HG02623 (cell line): ENCODE measurements around the gene CYB561D2.

Source experiments
- ATAC-seq: cut with Tn5 transposase; IDR thresholded peaks from one replicate; pipeline ENCODE4 v1.9.1; 2021; ENCODE audit warnings: moderate library complexity; ENCODE audit not compliant: unreplicated experiment

Gene CYB561D2

DNA sequence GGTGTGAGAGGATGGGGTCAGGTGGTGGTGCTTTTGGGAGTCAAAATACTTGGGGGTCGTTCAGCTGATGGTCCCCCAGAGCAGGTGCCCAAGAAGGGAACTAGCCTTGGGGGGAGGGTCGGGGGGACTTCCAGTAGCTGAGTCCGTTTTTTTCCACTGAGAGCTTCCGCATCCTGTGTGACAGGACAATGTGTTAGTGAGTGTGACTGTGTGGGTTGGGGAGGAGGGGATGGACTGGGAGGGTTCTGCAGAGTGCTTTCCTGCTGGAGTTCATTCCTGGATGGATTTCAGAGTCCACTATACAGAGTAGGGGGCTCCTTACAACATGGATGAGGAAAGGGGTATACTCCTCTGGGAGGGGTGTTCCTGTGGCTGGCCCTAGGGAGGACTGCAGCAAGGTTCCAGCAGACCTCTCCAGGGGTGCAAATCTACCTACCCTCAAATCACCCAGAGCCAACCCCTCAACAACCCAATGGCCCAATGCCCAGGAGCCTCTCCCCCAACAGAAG is 27.5 kb upstream of the CYB561D2 start:
- ATAC-seq, result no peak

DNA sequence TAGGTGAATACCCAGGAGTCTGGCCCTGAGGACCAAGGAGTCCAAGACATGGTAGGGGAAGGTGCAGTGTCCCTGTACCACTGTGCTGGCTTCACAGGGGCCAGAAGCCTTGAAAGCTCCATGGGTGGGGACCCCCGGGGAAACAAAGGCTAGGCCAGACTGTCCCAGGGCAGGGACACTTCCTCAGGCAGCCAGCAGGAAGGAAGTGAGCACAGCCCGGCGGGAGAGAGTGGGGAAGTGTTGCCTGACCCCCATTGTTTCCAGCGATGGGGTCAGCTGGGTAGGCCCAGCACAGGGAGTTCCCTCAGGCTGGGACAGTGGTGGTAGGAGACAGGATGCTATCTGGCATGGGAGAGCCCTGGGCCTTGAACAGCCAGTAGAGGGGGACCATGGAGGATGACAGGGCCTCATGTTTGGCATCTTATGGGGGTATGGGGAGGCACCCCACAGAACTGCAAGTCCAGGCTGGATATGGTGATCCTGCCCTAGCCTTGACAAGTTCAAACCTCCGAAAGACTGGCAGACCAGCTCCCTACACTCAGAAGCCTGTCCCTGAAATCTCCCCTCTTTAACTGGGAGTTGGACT is 27.0 kb upstream of the CYB561D2 start:
- no peak for ATAC-seq

DNA sequence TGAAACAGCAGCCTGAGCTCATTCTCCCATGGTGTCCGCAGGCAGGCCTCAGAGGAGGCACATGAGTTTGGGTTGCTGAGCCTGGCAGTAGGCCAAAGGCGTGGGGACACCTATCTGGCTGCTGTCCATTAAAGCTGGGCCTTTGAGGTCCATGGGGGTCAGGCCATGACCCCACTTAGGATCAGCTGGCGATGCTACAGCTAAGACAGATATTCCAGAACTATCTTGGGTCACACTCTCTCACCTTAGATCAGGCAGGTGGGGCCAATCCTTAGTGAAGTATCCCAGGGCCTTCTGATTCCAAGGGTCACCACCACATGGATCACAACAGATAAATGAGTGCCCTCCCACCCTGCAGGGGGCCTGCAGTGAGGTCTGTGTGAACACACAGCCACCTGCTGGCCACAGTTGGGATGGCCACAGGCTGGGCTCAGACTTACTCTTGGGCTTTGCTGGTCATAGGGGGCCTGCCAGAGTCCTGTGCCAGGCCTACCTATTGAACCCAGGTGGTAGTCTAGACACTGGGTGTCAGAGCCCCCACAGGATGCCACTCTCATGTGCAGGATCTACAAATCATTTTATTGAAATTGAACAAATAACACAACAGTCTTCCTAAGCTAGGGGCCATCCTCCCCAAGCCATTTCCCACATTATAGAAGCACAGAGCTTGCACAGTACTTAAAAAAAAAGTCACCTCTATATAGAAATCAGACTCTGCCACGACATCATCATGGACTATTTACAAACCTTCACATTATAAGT is 26.1 kb upstream of the CYB561D2 start:
- no peak for ATAC-seq

DNA sequence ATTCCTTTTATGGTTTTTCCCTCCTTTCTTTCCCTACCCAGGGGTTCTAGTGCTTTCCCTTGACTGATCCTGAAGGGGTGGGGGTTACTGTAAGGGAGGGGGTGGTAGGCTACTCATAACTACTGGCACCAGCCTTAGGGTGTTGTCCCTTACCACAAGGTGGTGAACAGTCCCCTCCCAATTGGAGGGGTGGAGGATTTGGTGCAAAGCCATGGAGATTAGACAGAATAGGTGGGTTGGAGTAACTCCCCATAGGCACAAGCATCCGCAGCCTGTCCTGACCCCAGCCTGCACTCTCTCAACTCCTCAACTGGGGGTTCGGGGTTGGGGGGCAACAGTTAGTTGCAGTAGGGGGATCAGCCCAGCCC is 25.6 kb upstream of the CYB561D2 start:
- no peak for ATAC-seq

DNA sequence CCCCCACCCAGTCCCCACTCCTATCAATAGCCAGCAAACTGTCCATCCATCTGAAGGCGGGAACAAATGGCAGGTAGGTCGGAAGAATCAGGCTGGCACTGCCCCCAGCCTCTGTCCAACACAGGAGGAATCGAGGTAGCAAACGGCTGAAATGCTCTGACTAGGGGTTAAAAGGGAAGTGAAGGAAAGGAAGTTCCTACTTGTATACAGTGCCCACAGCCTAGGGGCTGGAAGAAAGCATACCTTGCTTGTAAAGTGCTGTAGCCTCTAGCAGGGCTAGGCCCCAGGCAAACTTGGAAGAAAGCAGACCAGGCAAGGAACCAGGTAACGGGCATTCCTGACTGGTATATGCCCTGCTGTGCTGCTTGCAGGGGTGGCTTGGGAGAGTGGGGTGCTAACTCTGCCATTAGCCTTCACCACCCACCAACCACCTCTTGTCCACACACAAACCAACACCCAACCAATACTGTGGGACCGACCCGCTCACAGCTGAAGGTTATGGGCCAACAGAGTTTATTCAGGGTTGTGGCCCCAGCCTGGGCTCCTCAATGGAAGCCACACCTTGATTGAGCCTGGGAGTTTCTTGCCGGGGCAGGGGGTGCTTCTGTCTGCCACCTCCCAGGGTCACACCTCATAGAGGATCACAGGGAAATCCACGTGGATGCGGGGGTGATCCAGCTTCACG is 25.0 kb upstream of the CYB561D2 start:
- ATAC-seq, result no peak

DNA sequence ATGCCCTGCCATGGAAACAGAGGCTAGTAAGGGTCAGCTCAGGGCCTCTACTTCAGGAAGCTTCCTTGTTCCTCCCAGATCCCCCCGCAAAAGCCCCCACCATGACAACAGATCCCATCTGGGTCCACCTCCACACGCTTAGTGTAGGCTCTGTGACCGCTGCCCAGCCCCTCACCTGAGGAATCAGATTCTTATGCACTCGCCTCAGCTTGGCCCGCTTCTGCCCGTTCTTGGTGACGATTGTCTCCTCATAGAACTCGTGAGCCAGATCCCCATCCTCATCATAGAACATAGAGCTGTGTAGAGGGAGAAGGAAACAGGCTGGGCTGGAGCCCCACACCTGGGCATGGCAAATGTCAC is 24.5 kb upstream of the CYB561D2 start:
- ATAC-seq, result no peak

DNA sequence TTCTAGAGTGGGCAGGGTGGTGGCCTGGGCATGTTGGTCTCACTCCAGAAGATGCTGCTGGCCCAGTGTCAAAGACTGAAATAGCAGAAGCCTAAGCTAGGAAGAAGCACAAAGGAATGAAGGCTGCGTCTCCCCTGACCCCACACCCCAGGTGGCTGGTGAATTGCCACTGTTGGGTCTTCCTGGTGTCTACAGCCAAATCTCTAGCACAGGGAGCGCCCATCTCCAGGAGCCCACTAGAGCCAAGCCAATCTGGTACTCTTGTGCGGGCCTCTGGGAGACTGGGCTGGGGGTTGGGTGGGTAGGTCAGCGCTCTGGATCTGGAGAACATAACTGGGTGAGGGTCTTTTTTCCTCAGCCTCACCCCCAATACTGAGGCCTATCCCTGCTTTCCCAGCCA is 23.5 kb upstream of the CYB561D2 start:
- no peak for ATAC-seq

DNA sequence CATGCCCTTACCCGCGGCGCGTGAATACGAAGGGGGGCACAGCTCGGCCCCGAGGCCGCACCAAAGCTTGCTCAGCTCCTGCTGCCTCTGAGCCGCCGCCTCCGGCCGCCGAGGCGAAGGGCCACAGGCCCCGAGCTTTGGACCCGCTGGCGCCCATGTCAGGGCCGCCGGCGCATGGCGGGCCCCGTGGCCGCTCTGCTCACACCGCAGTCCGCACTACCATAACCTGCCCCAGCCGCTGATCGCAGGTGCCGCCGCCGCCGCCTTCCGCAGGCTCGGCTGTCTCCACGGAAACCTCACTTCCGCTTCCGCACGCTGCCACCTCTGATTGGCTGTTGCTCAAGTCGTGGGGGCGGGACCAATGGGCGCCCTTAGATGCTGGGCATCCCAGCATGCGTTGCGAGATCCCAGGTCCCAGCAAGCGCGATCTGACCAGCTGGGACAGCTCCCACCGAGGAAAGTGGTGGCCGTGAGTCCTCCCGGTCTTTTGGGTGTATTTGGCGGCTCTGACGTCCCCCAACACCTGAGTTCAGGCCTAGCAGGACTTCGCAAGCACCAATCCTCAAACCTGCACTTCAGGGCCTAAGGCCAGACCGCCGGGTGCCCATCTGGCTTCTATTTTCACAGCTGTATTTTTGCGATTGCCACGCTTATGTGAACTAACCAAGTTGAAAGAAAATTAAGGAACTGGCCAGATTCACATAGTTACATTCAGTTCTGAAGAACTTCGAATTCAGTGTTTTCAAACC is 22.5 kb upstream of the CYB561D2 start, which contains the start of gene TUSC2:
TSS of gene TUSC2 (minus strand) at position 281 of the 749 bp plus-strand sequence. CDS start at position 157, 124 bp downstream.
- peak; percentile 89 for ATAC-seq

GRCh38 chr3:50330330-50330729 is 20.3 kb upstream of the CYB561D2 start:
- ATAC-seq, result no peak

DNA sequence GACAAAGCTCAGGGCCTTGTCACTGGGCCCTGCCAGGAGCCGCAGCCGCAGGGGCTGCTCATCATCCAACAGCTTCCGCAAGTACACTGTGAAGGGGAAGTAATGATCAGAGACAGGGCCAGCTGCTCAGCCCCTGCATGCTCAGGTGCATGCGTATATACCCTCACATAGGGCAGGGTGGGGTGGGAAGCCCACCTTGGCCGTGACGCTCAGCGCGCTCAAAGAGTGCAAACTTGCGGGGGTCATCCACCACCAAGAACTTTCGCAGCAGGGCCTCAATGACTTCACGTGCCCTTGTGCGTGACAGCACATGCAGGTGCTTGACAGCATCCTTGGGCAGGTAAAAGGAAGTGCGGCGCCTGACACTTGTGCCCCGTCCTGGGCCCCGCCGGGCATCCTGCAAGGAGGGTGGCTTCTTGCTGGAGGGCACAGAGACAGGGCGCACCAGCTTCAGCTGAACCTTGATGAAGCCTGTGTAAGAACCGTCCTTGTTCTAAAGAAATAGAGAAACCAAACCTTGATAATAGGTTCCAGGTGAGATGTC is 19.2 kb upstream of the CYB561D2 start:
- no peak for ATAC-seq

DNA sequence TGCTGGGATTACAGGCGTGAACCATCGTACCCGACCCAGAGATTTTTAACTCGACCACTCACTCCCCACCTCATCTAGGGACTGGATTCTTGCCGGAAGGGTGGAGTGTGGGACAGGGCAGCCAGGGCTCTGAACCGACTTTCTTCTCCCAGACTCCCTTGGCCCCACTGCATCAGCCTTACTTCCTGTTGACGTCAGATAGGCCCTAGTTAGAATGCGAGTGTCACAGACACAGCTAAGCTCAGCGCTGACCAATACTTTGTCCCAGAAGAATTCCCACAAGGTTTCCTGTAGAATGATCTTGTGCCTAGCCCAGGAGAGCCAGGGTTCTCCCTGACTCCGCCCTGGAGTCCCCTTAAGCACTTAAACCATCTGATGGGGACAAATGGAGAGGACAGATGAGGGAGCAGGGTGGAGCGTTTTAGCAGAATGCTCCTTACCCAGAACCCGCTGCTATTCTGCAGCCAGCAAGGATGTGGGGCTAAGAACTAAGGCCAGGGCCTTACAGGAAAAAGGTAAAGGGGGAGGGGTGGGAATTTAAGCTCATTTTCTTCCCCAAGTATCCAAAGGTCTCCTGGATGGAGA is 16.8 kb upstream of the CYB561D2 start:
- no peak for ATAC-seq

DNA sequence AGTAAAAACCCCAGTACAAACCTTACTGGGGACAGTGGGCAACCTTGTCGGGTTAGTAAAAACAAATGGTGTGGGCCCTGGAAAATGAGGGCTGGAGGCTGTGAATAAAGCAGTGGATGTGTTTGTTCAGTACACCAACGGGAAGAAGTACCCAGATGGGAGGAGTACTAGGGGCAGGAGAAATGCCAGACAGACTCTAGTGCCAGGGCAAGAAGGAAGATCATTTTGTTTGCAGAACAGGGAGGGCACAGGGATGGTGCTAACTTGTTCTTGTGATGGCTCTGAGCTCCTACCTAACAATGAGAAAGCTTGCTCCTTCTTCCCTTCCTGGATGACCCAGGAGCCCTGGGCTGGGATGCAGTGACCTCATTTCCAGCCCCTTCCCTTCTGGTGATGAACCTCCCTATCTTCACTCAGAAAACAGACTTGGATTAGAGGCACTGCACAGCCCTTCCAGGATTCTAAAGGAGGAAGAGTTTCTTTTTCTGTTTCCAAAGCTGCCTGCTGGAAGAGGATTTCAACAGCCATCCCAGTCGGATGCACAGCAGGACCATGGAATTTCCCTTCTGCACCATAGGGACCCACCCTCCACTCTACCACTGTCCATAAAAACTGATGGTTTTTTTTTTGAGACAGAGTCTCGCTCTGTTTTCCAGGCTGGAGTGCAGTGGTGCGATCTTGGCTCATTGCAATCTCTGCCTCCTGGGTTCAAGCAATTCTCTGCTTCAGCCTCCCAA is 16.2 kb upstream of the CYB561D2 start:
- ATAC-seq, result no peak

GRCh38 chr3:50336452-50337174 is 14.0 kb upstream of the CYB561D2 start:
- ATAC-seq, result peak; percentile 25

DNA sequence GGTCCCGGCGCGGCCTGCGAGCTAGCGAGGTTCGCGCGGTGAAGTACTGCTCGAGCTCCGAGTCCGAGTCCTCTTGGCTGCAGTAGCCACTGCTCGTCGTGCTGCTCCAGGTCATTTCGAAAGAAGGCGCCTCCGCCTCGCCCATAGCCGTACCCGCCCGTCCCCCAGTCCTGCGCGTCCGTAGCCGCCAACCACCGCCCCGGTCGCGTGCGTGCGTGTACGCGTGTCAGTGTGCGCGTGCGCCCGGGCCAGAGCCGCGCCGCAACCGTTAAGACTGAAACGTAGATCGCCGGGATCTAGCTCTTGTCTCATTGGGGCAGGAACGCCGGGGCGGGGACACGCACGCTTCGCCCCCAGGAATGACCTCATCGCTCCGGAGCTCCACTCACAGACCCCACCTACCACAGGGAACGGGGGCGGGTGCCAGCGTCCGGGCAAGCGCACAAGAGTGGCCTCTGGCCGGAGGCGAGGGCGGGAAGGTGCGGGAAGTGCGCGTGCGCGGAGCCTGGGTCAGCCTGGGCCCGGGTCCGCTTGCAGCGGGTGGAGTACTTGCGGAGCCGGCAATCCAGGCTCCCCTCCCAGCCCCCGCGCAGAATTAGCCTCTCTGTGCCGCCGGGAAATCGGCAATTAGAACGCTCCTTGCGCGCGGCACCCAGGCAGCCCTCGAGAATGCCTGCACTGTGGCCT is 13.3 kb upstream of the CYB561D2 start:
- peak; percentile 66 for ATAC-seq

- ATAC-seq, result no peak
Measured at GRCh38 chr3:50338965-50339364, 11.7 kb upstream of the CYB561D2 start.

- ATAC-seq, result no peak
Measured at GRCh38 chr3:50339485-50340146, 11.0 kb upstream of the CYB561D2 start.

- no peak for ATAC-seq
Measured at GRCh38 chr3:50340147-50340447, 10.6 kb upstream of the CYB561D2 start.
